ENCODE results near the gene GOLGA5. TPM values are rescaled to one million over a fixed set of nuclear protein-coding genes. Genes with fewer than 3 reads are reported as not detected.
"Not testable (repeated sequence)": the region's sequence is repeated elsewhere in the genome, so short reads cannot be mapped to it uniquely, and the experiment has no call there.

Gene GOLGA5, protein sequence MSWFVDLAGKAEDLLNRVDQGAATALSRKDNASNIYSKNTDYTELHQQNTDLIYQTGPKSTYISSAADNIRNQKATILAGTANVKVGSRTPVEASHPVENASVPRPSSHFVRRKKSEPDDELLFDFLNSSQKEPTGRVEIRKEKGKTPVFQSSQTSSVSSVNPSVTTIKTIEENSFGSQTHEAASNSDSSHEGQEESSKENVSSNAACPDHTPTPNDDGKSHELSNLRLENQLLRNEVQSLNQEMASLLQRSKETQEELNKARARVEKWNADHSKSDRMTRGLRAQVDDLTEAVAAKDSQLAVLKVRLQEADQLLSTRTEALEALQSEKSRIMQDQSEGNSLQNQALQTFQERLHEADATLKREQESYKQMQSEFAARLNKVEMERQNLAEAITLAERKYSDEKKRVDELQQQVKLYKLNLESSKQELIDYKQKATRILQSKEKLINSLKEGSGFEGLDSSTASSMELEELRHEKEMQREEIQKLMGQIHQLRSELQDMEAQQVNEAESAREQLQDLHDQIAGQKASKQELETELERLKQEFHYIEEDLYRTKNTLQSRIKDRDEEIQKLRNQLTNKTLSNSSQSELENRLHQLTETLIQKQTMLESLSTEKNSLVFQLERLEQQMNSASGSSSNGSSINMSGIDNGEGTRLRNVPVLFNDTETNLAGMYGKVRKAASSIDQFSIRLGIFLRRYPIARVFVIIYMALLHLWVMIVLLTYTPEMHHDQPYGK
- total RNA-seq: 41.1 and 43.2 TPM in 2 replicates
- long read RNA-seq, transcript GOLGA5-201 (13 exons, 2,969 nt): major isoform, 275 of 329 reads
- long read RNA-seq, partial matches to known transcripts: 33 of 329 reads
- long read RNA-seq, other reads (novel, unspliced or antisense): 21 of 329 reads

DNA sequence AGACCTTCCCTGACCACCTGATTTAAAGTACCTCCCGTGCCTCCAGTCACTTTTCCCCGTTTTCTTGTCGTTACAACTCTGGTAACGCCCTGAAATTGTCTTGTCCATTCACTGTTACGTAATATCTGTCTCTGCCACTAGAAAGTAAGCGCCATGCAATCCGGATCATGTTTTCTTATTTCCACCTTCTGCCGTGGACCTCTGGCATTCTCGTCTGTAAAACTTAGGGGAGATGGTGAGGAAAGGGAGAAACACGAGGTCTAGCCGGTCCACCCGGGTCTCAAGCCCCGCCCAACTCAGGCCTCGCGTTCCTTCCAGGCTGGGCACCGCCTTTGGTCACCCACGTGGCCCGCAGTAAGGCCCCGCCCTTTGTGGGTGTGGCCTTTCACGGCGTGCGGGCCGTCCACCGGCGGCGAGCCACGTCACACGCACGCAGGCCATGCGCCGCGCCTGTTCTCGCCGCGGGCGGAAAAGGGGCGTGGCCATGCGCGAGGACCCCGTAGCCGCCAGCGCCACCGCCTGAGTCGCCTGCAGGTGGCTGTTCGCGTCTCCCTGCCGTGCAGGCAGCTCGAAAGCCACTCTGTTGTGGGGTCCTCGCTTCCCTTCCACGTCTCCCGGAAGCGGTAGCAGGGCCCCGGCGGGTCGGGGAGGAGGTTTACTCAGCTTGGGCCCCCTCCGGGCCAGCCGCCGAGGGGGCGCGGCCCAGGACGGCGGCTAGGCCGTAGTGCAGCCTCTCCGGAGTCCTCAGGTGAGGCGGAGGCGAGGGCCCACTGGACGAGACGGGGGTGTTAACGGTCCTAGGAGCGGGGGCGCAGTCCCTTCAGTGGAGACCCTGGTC is at the start of gene GOLGA5:
Gene GOLGA5 (plus strand): TSS at position 597 of the 838 bp plus-strand sequence. CDS start 3,133 bp downstream, outside the sequence.
- Mint-ChIP-seq H3K4me3 (ENCODE audit: unreplicated experiment) (peak within 1 kb of the TSS; percentile 93), H3K27ac (ENCODE audit: unreplicated experiment) (peak within 1 kb of the TSS; percentile 96), H3K9me3 (ENCODE audit: unreplicated experiment) (peaks cover 10% of the 10 kb centered on the region), H3K4me1 (ENCODE audit: unreplicated experiment) (peaks cover 24% of the 10 kb centered on the region), H3K27me3 (ENCODE audit: unreplicated experiment) (no peaks in the 10 kb centered on the region), H3K36me3 (ENCODE audit: unreplicated experiment) (peaks cover 11% of the 10 kb centered on the region)
- TF ChIP-seq, protein P1, sequence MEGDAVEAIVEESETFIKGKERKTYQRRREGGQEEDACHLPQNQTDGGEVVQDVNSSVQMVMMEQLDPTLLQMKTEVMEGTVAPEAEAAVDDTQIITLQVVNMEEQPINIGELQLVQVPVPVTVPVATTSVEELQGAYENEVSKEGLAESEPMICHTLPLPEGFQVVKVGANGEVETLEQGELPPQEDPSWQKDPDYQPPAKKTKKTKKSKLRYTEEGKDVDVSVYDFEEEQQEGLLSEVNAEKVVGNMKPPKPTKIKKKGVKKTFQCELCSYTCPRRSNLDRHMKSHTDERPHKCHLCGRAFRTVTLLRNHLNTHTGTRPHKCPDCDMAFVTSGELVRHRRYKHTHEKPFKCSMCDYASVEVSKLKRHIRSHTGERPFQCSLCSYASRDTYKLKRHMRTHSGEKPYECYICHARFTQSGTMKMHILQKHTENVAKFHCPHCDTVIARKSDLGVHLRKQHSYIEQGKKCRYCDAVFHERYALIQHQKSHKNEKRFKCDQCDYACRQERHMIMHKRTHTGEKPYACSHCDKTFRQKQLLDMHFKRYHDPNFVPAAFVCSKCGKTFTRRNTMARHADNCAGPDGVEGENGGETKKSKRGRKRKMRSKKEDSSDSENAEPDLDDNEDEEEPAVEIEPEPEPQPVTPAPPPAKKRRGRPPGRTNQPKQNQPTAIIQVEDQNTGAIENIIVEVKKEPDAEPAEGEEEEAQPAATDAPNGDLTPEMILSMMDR (IDR thresholded peaks at IDR 0.05): no peak
- peak; percentile 100 for DNase-seq (ENCODE audit: extremely low spot score, unreplicated experiment)

DNA sequence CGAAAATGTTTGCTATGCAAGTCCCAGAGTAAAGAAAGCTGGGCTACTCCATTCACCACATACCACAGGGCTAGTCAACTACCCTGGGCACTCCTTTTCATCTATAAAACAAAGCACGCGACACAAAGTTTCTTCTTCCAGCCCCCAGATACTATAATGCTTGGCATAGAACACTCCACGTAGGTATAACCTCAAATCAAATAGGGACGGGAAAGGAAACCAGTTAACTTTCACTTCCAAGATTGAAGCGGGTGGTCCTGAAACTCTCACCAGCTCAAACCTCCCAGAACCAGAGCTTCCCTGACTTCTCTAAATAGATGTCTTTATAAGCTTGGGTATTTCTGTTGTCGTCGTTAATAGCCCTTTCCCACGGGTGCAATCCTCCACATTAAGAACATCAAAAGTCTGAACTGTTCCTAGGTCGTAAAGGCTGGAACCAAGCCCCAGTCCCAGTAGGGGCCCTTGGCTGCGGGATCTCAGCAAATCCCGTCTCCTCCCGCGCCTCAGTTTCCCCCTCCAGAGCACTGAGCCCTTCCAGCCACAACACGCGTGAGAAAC is 46.3 kb upstream of the GOLGA5 start:
- peaks cover 4% of the 10 kb centered on the region for H3K27me3 Mint-ChIP-seq (ENCODE audit: unreplicated experiment)
- DNase-seq (ENCODE audit: extremely low spot score, unreplicated experiment): no peak
- no peaks in the 10 kb centered on the region for H3K36me3 Mint-ChIP-seq (ENCODE audit: unreplicated experiment)
- peaks cover 20% of the 10 kb centered on the region for H3K4me1 Mint-ChIP-seq (ENCODE audit: unreplicated experiment)
- peak overlapping the region; percentile 89 for H3K27ac Mint-ChIP-seq (ENCODE audit: unreplicated experiment)
- TF ChIP-seq, protein P1 (IDR thresholded peaks at IDR 0.05): no peak
- H3K4me3 Mint-ChIP-seq (ENCODE audit: unreplicated experiment): peak overlapping the region; percentile 85
- no peaks in the 10 kb centered on the region for H3K9me3 Mint-ChIP-seq (ENCODE audit: unreplicated experiment)

GRCh38 chr14:92748259-92749016 is 45.7 kb upstream of the GOLGA5 start, which contains the start of gene LGMN:
TSS of gene LGMN (minus strand) at chr14:92748627. CDS start at chr14:92732786, 15,841 bp downstream.
- peaks cover 4% of the 10 kb centered on the region for H3K27me3 Mint-ChIP-seq (ENCODE audit: unreplicated experiment)
- H3K27ac Mint-ChIP-seq (ENCODE audit: unreplicated experiment): peak within 1 kb of the TSS; percentile 89
- peak within 1 kb of the TSS; percentile 85 for H3K4me3 Mint-ChIP-seq (ENCODE audit: unreplicated experiment)
- TF ChIP-seq, protein P1 (IDR thresholded peaks at IDR 0.05): no peak
- no peaks in the 10 kb centered on the region for H3K9me3 Mint-ChIP-seq (ENCODE audit: unreplicated experiment)
- H3K4me1 Mint-ChIP-seq (ENCODE audit: unreplicated experiment): peaks cover 20% of the 10 kb centered on the region
- no peaks in the 10 kb centered on the region for H3K36me3 Mint-ChIP-seq (ENCODE audit: unreplicated experiment)
- peak; percentile 97 for DNase-seq (ENCODE audit: extremely low spot score, unreplicated experiment)

GRCh38 chr14:92750222-92750728 is 43.8 kb upstream of the GOLGA5 start:
- H3K36me3 Mint-ChIP-seq (ENCODE audit: unreplicated experiment); H3K9me3 Mint-ChIP-seq (ENCODE audit: unreplicated experiment); H3K4me3 Mint-ChIP-seq (ENCODE audit: unreplicated experiment); H3K27ac Mint-ChIP-seq (ENCODE audit: unreplicated experiment); H3K27me3 Mint-ChIP-seq (ENCODE audit: unreplicated experiment); DNase-seq (ENCODE audit: extremely low spot score, unreplicated experiment): not testable (repeated sequence)
- H3K4me1 Mint-ChIP-seq (ENCODE audit: unreplicated experiment): peaks cover 20% of the 10 kb centered on the region

All from osteocyte (in vitro differentiated cells).